Loucy (cell line): ENCODE measurements around the gene NAA38.

Source experiments
- CTCF ChIP-seq: fragments of 200-600 bp; sonication (generic); conservative IDR thresholded peaks from 2 replicates; pipeline ENCODE4 v1.5.1; 2014; ENCODE audit warnings: mild to moderate bottlenecking, antibody characterized with exemption, low read length
- EZH2phosphoT487 ChIP-seq: fragments of 200-600 bp; IDR thresholded peaks from 2 replicates; pipeline ENCODE4 v1.6.1; 2018; ENCODE audit warnings: antibody characterized with exemption, mild to moderate bottlenecking, moderate library complexity, borderline replicate concordance

GRCh38 chr17:7854851-7855659 lies 2.3 kb downstream of the NAA38 start, which contains the start of gene TMEM88:
- no peak for TF ChIP-seq EZH2phosphoT487
- TF ChIP-seq CTCF: no peak
